K562 (cell line): ENCODE results near the gene HOXB3.

ENCODE experiments used
- CHD4 ChIP-seq: fragments of 200-600 bp; sonication (generic); IDR thresholded peaks from 3 replicates; pipeline ENCODE4 v1.6.1; 2012; ENCODE audit warnings: low read depth, mild to moderate bottlenecking, mixed read lengths, low read length, inconsistent platforms; ENCODE audit not compliant: insufficient read depth, insufficient replicate concordance, poor library complexity, severe bottlenecking
- CTCF ChIP-seq, 3 experiments: IDR thresholded peaks in 2 of 3; conservative IDR thresholded peaks in 1 of 3; 2 replicates each; pipeline ENCODE4 v1.5.1; 2011 to 2012; ENCODE audit warnings: low read length in 3 of 3, mild to moderate bottlenecking in 3 of 3, control low read depth in 2 of 3, improper control_type of control experiment in 1 of 3, inconsistent platforms in 1 of 3, low read depth in 1 of 3, mixed read lengths in 1 of 3, moderate library complexity in 1 of 3; ENCODE audit not compliant: insufficient read depth in 2 of 3
- DNMT1 ChIP-seq: fragments of 450-650 bp; IDR thresholded peaks from 2 replicates; pipeline ENCODE4 v1.6.1; 2016; ENCODE audit warnings: antibody characterized with exemption, mild to moderate bottlenecking
- RFX5 ChIP-seq: IDR thresholded peaks from 2 replicates; pipeline ENCODE4 v1.6.1; 2011; ENCODE audit warnings: low read depth, mild to moderate bottlenecking, improper control_type of control experiment, low read length
- RNF219 ChIP-seq: fragments of 250-450 bp; sonication (Bioruptor Pico); IDR thresholded peaks from 2 replicates; pipeline ENCODE4 v1.5.0; 2022; ENCODE audit warnings: mild to moderate bottlenecking
- SMAD1 ChIP-seq: fragments of 150-350 bp; IDR thresholded peaks from 2 replicates; pipeline ENCODE4 v1.6.1; 2014; ENCODE audit warnings: low read length, low read depth; ENCODE audit not compliant: partially characterized antibody
- TEAD4 ChIP-seq, 2 experiments: sonication (generic) in 1 of 2; formaldehyde crosslinking in 1 of 2; IDR thresholded peaks; 2 replicates each; pipeline versions ENCODE4 v1.6.1 to v1.8.0; 2012 to 2022; ENCODE audit warnings: borderline replicate concordance in 1 of 2, inconsistent platforms in 1 of 2, low read length in 1 of 2, mild to moderate bottlenecking in 1 of 2, missing genetic modification reagents in 1 of 2

- TF ChIP-seq CHD4 (no peak), RNF219 (CRISPR knock-in tag) (no peak), CTCF (IDR thresholded peaks at IDR 0.05 in 2 of 3, conservative IDR thresholded peaks at IDR 0.05 in 1 of 3; ENCODE audit: insufficient read depth in 2 of 3, low read depth in 1 of 3, low read length in 3 of 3) (no peak), DNMT1 (no peak), TEAD4 (IDR thresholded peaks at IDR 0.05; ENCODE audit: low read length) (no peak), TEAD4 (CRISPR knock-in tag; IDR thresholded peaks at IDR 0.05; ENCODE audit: borderline replicate concordance) (no peak), SMAD1 (no peak), RFX5 (no peak)
Measured at GRCh38 chr17:48582750-48583069, 7.3 kb downstream of the HOXB3 start.
